HepG2 (cell line): Measurements from ENCODE around the gene CYSRT1. TPM values are rescaled to one million over a fixed set of nuclear protein-coding genes. Genes with fewer than 3 reads are reported as not detected.

Experiments
- ATAC-seq: fragments of 200-7000 bp; cut with Tn5 transposase; 3 replicates; pipeline ENCODE4 v1.9.1; 2020; ENCODE audit warnings: mild to moderate bottlenecking, moderate library complexity
- BruUV-seq: library from RNA; stranded (reverse); fragments of 400-500 nt; replicated peaks from 2 replicates; lab custom pipeline; 2021; lab: Mats Ljungman, UMichigan
- CTCF ChIA-PET: fragments of 300-600 bp; formaldehyde crosslinking; extraction: SDS; loops from one replicate; lab custom pipeline; 2021; ENCODE audit warnings: low total read pairs, inconsistent platforms, low intra/inter-chr PET ratio; lab: Yijun Ruan, JAX
- POLR2A ChIA-PET: fragments of 350-600 bp; sonication (Branson Sonifier 250); formaldehyde crosslinking; loops from one replicate; lab custom pipeline; 2020; ENCODE audit warnings: antibody characterized with exemption, inconsistent platforms; lab: Yijun Ruan, JAX
- DNase-seq: peaks from one replicate; pipeline ENCODE4 v3.0.0-alpha.2; 2015; ENCODE audit warnings: low spot score
- FAIRE-seq: peaks from 3 replicates; lab custom pipeline; 2011; peaks lifted over from hg19 to GRCh38; lab: Jason Lieb, UNC
- H2AFZ ChIP-seq: one replicate; pipeline ENCODE4 v1.6.1; 2011; ENCODE audit warnings: low read length, inconsistent platforms
- H3K27ac ChIP-seq: fragments of 300-600 bp; 3 replicates; pipeline ENCODE4 v1.8.0; 2011; ENCODE audit warnings: mixed run types, mild to moderate bottlenecking, mixed read lengths, low read length, inconsistent platforms; ENCODE audit not compliant: insufficient read depth; ENCODE audit errors: extremely low read length
- H3K27me3 ChIP-seq, 2 experiments: fragments of 200-600 bp in 1 of 2; 2 replicates in 1 of 2; 3 replicates in 1 of 2; pipeline versions ENCODE4 v1.6.0 to v1.8.0; 2011; ENCODE audit warnings: low read length in 2 of 2, mild to moderate bottlenecking in 2 of 2, moderate library complexity in 2 of 2, inconsistent platforms in 1 of 2; ENCODE audit not compliant: insufficient read depth in 2 of 2, control insufficient read depth in 1 of 2
- H3K36me3 ChIP-seq, 2 experiments: fragments of 200-600 bp in 1 of 2; replicated peaks in 1 of 2; 2 replicates in 1 of 2; 3 replicates in 1 of 2; pipeline versions ENCODE4 v1.5.1 to v1.8.0; 2011; ENCODE audit warnings: low read length in 2 of 2, inconsistent platforms in 1 of 2; ENCODE audit not compliant: insufficient read depth in 2 of 2, control insufficient read depth in 1 of 2
- H3K4me1 ChIP-seq: 2 replicates; pipeline ENCODE4 v1.5.1; 2012; ENCODE audit warnings: low read length, inconsistent platforms; ENCODE audit not compliant: insufficient read depth
- H3K4me2 ChIP-seq: 2 replicates; pipeline ENCODE4 v1.6.0; 2011; ENCODE audit warnings: low read depth, low read length, inconsistent platforms
- H3K4me3 ChIP-seq, 3 experiments: fragments of 200-600 bp in 1 of 3; sonication (generic), shearing (Covaris generic) in 1 of 3; replicated peaks in 1 of 3; 2 replicates each; pipeline ENCODE4 v1.5.1; 2011 to 2016; ENCODE audit warnings: low read length in 3 of 3, inconsistent platforms in 2 of 3, low read depth in 2 of 3, mild to moderate bottlenecking in 2 of 3, control low read depth in 1 of 3, mixed read lengths in 1 of 3; ENCODE audit not compliant: insufficient read depth in 1 of 3
- H3K79me2 ChIP-seq: one replicate; pipeline ENCODE4 v1.6.1; 2011; ENCODE audit warnings: low read length, inconsistent platforms; ENCODE audit not compliant: insufficient read depth
- H3K9ac ChIP-seq: 2 replicates; pipeline ENCODE4 v1.6.0; 2011; ENCODE audit warnings: mild to moderate bottlenecking, low read depth, low read length, inconsistent platforms; ENCODE audit not compliant: insufficient read depth
- H3K9me3 ChIP-seq: 2 replicates; pipeline ENCODE4 v1.5.1; 2012; ENCODE audit warnings: mild to moderate bottlenecking, low read length
- H4K20me1 ChIP-seq: 2 replicates; pipeline ENCODE4 v1.6.0; 2011; ENCODE audit warnings: inconsistent platforms, mild to moderate bottlenecking, low read length, moderate library complexity; ENCODE audit not compliant: insufficient read depth
- DPF2 ChIP-seq: sonication (generic); formaldehyde crosslinking; IDR thresholded peaks from 2 replicates; pipeline ENCODE4 v1.4.0; 2020; ENCODE audit warnings: mild to moderate bottlenecking, low read depth, missing genetic modification reagents, borderline replicate concordance
- FOXC1 ChIP-seq: sonication (generic); formaldehyde crosslinking; IDR thresholded peaks from 2 replicates; pipeline ENCODE4 v1.8.0; 2022; ENCODE audit warnings: mild to moderate bottlenecking, missing genetic modification reagents, borderline replicate concordance
- HNF4A ChIP-seq: sonication (generic); formaldehyde crosslinking; IDR thresholded peaks from 2 replicates; pipeline ENCODE4 v1.4.0; 2020; ENCODE audit warnings: missing genetic modification reagents
- HNRNPL ChIP-seq: fragments of 200-400 bp; formaldehyde crosslinking; IDR thresholded peaks from 2 replicates; pipeline ENCODE4 v1.6.1; 2017; ENCODE audit warnings: mild to moderate bottlenecking, low read depth, low read length
- KMT2A ChIP-seq: sonication (generic); formaldehyde crosslinking; IDR thresholded peaks from 2 replicates; pipeline ENCODE4 v1.4.0; 2020; ENCODE audit warnings: missing genetic modification reagents
- POLR2G ChIP-seq: fragments of 200-400 bp; formaldehyde crosslinking; IDR thresholded peaks from 2 replicates; pipeline ENCODE4 v1.6.1; 2018; ENCODE audit warnings: mild to moderate bottlenecking, low read depth, low read length, moderate library complexity
- REL ChIP-seq: sonication (generic); formaldehyde crosslinking; conservative IDR thresholded peaks from 2 replicates; pipeline ENCODE4 v1.8.0; 2022; ENCODE audit warnings: mild to moderate bottlenecking, missing genetic modification reagents, moderate library complexity
- TARDBP ChIP-seq: sonication (generic); formaldehyde crosslinking; IDR thresholded peaks from 2 replicates; pipeline ENCODE4 v1.8.0; 2022; ENCODE audit warnings: mild to moderate bottlenecking, missing genetic modification reagents
- TP53 ChIP-seq: sonication (generic); formaldehyde crosslinking; conservative IDR thresholded peaks from 2 replicates; pipeline ENCODE4 v1.4.0; 2020; ENCODE audit warnings: missing genetic modification reagents
- ZNF263 ChIP-seq: sonication (generic); formaldehyde crosslinking; IDR thresholded peaks from 2 replicates; pipeline ENCODE4 v1.4.0; 2020; ENCODE audit warnings: missing genetic modification reagents
- ZNF333 ChIP-seq: sonication (generic); formaldehyde crosslinking; IDR thresholded peaks from 2 replicates; pipeline ENCODE4 v1.4.0; 2020; ENCODE audit warnings: mild to moderate bottlenecking, missing genetic modification reagents, borderline replicate concordance
- ZNF605 ChIP-seq: sonication (generic); formaldehyde crosslinking; IDR thresholded peaks from 2 replicates; pipeline ENCODE4 v1.8.0; 2022; ENCODE audit warnings: mild to moderate bottlenecking, missing genetic modification reagents
- ZNF891 ChIP-seq: sonication (generic); formaldehyde crosslinking; IDR thresholded peaks from 2 replicates; pipeline ENCODE4 v1.5.0; 2020; ENCODE audit warnings: mild to moderate bottlenecking, missing genetic modification reagents
- WGBS: methylation state at CpG from one replicate; pipeline ENCODE4 v1.1.6; 2017; ENCODE audit warnings: low lambda C conversion rate; 5-methylcytosine and 5-hydroxymethylcytosine counted together
- in situ Hi-C: cut with HindIII; loops from 2 replicates; pipeline ENCODE4 v1.10.0; 2017; ENCODE audit warnings: low pct_unique_long_range_greater_than_20kb; ENCODE audit not compliant: extremely low pct_ligation_motif_present
- intact Hi-C: fragments of 100-400 bp; cut with micrococcal nuclease; formaldehyde crosslinking; loops from one replicate; pipeline ENCODE4 v1.10.0; 2022; ENCODE audit not compliant: unreplicated experiment
- polyA plus RNA-seq, 8 experiments: library from polyadenylated mRNA; depleted of rRNA in 3 of 8; stranded (reverse) in 7 of 8; unstranded in 1 of 8; fragments of >200 nt; fragmentation: Illumina TruSeq in 4 of 8; extraction: Trizol in 4 of 8; gene quantifications; 2 replicates each; pipeline versions ENCODE4 v1.2.1 to v1.2.3, GENCODE V29; 2011 to 2016; ENCODE audit warnings: low read depth in 4 of 8, missing spikeins in 1 of 8, mixed read lengths in 1 of 8; ENCODE audit not compliant: insufficient read depth in 1 of 8
- total RNA-seq, 5 experiments: library from RNA; depleted of rRNA; stranded (reverse); fragments of >200 nt; fragmentation: Illumina TruSeq; extraction: Trizol; gene quantifications; 2 replicates each; pipeline ENCODE4 v1.2.3, GENCODE V29; 2016; ENCODE audit warnings: low read depth in 1 of 5
- TF ChIP-seq, protein P1 (sequence below): sonication (generic); formaldehyde crosslinking; IDR thresholded peaks from 2 replicates; pipeline ENCODE4 v1.5.0; 2020; ENCODE audit warnings: missing genetic modification reagents, mild to moderate bottlenecking, borderline replicate concordance
- TF ChIP-seq, protein P2 (sequence below): sonication (generic); formaldehyde crosslinking; IDR thresholded peaks from 2 replicates; pipeline ENCODE4 v1.8.0; 2022; ENCODE audit warnings: mild to moderate bottlenecking, missing genetic modification reagents
- TF ChIP-seq, protein P3 (sequence below): sonication (generic); formaldehyde crosslinking; IDR thresholded peaks from 2 replicates; pipeline ENCODE4 v1.5.0; 2020; ENCODE audit warnings: mild to moderate bottlenecking, missing genetic modification reagents, moderate library complexity
- TF ChIP-seq, protein P4 (sequence below): IDR thresholded peaks from 2 replicates; pipeline ENCODE4 v1.6.1; 2016

Gene CYSRT1
- total and polyA plus RNA-seq, 2 of the 13 experiments (the other 11 are each of a cell fraction or from before 2014, with no cell fraction given): 1.5 to 2.1 TPM

DNA sequence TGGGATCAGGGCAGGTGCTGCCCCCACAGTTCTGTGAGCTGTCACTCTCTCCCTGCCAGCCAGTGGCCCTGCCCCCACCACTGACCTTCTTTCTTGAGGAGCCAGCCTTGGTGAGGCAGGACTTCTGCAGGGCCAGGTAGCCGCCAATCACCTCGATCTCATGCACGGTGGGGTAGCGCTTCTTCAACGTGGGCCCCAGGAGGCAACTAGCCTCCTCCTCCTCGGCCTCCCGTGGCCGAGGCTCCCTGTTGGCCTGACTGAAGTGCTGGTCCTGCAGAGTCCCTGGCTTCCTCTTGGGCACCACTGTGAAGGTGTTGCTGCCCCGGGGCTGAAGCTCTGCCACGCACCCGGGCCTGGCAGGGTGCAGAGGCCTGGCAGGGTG is 26.1 kb upstream of the CYSRT1 start (continued):
- TF ChIP-seq HNF4A (CRISPR knock-in tag) (0 out of 2 replicates have a peak, but pooled peaks have one; percentile 4), TARDBP (no peak), TP53 (CRISPR knock-in tag) (0 out of 2 replicates have a peak, but pooled peaks have one; percentile 32), ZNF605 (CRISPR knock-in tag) (no peak), FOXC1 (CRISPR knock-in tag) (no peak)

DNA sequence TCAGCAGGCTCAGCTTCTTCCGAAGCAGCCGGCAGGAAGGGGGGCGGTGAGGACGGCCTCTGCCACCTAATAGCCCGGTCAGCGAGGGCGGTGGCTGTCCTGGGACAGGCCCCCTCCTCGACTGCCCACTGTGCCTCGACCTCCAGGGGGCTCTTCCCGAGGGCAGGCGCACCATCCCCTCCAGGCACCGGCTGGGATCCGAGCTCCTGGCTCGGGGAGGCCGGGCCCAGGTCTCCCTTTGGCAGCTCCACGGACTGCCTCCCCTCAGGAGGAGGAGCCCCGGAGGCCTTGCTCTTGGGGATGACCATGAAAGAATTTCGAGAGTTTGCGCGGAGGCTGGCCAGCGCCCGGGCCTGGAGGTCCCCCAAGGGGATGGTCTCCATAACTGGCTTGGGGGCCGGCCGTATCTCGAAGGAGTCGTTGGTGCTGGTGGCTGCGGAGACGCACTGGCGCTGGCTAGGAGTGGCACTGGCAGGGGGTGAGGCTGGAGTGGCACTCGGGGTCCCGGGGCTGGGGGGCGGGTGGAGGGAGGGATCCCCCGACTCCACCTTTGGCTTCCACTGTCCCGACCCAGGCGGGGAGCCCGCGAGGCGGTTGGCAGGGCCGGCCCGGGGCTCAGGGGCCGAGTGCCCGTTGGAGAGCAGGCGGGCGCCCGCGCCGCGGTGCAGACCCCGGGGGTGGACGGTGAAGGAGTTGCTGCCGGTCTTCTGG is 25.4 kb upstream of the CYSRT1 start:
- BruUV-seq: TSS peak; percentile 30
- CTCF ChIA-PET: interaction anchor here (1.3 kb wide), 1 partner anchor 11 kb away, joined by 4 read pairs; the partner anchor contains the start of genes ANAPC2 and SSNA1
- no peak overlapping the region for H2AFZ ChIP-seq
- H3K27me3 ChIP-seq: no peaks in the 10 kb centered on the region; a peak in 1 of 5 replicates
- H4K20me1 ChIP-seq: peaks cover 4% of the 10 kb centered on the region; the same call in 1 of the 2 replicates
- DNase-seq (no peak), ATAC-seq (no peak), FAIRE-seq (no peak)
- no peaks in the 10 kb centered on the region; a peak in 1 of 5 replicates for H3K36me3 ChIP-seq
- H3K4me2 ChIP-seq: peak overlapping the region; percentile 90
- H3K4me1 ChIP-seq: peaks cover 80% of the 10 kb centered on the region
- in situ Hi-C loops (no loop called here), intact Hi-C loops (loop anchor here (2.0 kb wide), 1 partner anchor 23 kb away; the partner anchor contains the start of gene RNF208)
- peak overlapping the region; percentile 73 for H3K9ac ChIP-seq
- no peaks in the 10 kb centered on the region for H3K9me3 ChIP-seq
- POLR2A ChIA-PET: interaction anchor here (0.9 to 3.0 kb wide), 13 partner anchors 9 to 81 kb away, joined by 3 to 47 read pairs (median 6); partner anchors contain the start of genes ANAPC2, RNF208, SSNA1 and TUBB4B
- H3K79me2 ChIP-seq: peaks cover 64% of the 10 kb centered on the region
- WGBS: 3% methylated on average over 11 of the region's 51 CpGs
- H3K27ac ChIP-seq: peak overlapping the region; percentile 8
- peak overlapping the region; percentile 71 to 75 (median 72) for H3K4me3 ChIP-seq
- TF ChIP-seq KMT2A (CRISPR knock-in tag): no peak
- TF ChIP-seq, protein P1, sequence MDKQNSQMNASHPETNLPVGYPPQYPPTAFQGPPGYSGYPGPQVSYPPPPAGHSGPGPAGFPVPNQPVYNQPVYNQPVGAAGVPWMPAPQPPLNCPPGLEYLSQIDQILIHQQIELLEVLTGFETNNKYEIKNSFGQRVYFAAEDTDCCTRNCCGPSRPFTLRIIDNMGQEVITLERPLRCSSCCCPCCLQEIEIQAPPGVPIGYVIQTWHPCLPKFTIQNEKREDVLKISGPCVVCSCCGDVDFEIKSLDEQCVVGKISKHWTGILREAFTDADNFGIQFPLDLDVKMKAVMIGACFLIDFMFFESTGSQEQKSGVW (CRISPR knock-in tag): no peak
- TF ChIP-seq, protein P2, sequence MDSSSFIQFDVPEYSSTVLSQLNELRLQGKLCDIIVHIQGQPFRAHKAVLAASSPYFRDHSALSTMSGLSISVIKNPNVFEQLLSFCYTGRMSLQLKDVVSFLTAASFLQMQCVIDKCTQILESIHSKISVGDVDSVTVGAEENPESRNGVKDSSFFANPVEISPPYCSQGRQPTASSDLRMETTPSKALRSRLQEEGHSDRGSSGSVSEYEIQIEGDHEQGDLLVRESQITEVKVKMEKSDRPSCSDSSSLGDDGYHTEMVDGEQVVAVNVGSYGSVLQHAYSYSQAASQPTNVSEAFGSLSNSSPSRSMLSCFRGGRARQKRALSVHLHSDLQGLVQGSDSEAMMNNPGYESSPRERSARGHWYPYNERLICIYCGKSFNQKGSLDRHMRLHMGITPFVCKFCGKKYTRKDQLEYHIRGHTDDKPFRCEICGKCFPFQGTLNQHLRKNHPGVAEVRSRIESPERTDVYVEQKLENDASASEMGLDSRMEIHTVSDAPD (CRISPR knock-in tag): no peak
- TF ChIP-seq, protein P3, sequence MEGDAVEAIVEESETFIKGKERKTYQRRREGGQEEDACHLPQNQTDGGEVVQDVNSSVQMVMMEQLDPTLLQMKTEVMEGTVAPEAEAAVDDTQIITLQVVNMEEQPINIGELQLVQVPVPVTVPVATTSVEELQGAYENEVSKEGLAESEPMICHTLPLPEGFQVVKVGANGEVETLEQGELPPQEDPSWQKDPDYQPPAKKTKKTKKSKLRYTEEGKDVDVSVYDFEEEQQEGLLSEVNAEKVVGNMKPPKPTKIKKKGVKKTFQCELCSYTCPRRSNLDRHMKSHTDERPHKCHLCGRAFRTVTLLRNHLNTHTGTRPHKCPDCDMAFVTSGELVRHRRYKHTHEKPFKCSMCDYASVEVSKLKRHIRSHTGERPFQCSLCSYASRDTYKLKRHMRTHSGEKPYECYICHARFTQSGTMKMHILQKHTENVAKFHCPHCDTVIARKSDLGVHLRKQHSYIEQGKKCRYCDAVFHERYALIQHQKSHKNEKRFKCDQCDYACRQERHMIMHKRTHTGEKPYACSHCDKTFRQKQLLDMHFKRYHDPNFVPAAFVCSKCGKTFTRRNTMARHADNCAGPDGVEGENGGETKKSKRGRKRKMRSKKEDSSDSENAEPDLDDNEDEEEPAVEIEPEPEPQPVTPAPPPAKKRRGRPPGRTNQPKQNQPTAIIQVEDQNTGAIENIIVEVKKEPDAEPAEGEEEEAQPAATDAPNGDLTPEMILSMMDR: peak; percentile 41
- no peak for TF ChIP-seq DPF2 (CRISPR knock-in tag)
- no peak; the same call in 1 of the 2 replicates for TF ChIP-seq POLR2G
- TF ChIP-seq ZNF333: no peak
- no peak for TF ChIP-seq REL (CRISPR knock-in tag)
- TF ChIP-seq, protein P4, sequence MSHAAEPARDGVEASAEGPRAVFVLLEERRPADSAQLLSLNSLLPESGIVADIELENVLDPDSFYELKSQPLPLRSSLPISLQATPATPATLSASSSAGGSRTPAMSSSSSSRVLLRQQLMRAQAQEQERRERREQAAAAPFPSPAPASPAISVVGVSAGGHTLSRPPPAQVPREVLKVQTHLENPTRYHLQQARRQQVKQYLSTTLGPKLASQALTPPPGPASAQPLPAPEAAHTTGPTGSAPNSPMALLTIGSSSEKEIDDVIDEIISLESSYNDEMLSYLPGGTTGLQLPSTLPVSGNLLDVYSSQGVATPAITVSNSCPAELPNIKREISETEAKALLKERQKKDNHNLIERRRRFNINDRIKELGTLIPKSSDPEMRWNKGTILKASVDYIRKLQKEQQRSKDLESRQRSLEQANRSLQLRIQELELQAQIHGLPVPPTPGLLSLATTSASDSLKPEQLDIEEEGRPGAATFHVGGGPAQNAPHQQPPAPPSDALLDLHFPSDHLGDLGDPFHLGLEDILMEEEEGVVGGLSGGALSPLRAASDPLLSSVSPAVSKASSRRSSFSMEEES: no peak
- peak; percentile 25 for TF ChIP-seq HNRNPL
- TF ChIP-seq ZNF891 (CRISPR knock-in tag): no peak
- TF ChIP-seq ZNF263 (CRISPR knock-in tag): peak; percentile 90
